Right lobe of liver (tissue), 6 donors: ENCODE measurements around the gene TERT. TPM values are rescaled to one million over a fixed set of nuclear protein-coding genes. Genes with fewer than 3 reads are reported as not detected.

ENCODE experiments used
- ATAC-seq, 4 donors: fragments of 200-7000 bp; cut with Tn5 transposase; one replicate each; pipeline ENCODE4 v1.9.1; 2020; ENCODE audit warnings: mild to moderate bottlenecking in 4 of 4, moderate library complexity in 4 of 4
- DNase-seq, 3 donors: peaks; one replicate each; pipeline ENCODE4 v3.0.0-alpha.2; 2020
- H3K27ac ChIP-seq, 3 donors: fragments of 200-600 bp; one replicate each; pipeline ENCODE4 v1.8.0; 2022
- H3K27me3 ChIP-seq, 2 donors: fragments of 200-600 bp; one replicate each; pipeline ENCODE4 v1.8.0; 2022
- H3K36me3 ChIP-seq, 4 donors: fragments of 200-600 bp; sonication (generic) in 1 of 4; one replicate each; pipeline versions ENCODE4 v1.5.1 to v1.8.0; 2017 to 2022; ENCODE audit warnings: control low read depth in 1 of 4
- H3K4me1 ChIP-seq, 4 donors: fragments of 200-600 bp; sonication (generic) in 1 of 4; one replicate each; pipeline versions ENCODE4 v1.5.1 to v1.8.0; 2017 to 2022; ENCODE audit warnings: control low read depth in 1 of 4
- H3K4me3 ChIP-seq, 3 donors: fragments of 200-600 bp; one replicate each; pipeline ENCODE4 v1.8.0; 2022
- H3K9me3 ChIP-seq, 4 donors: fragments of 200-600 bp; sonication (generic) in 1 of 4; one replicate each; pipeline versions ENCODE4 v1.5.1 to v1.8.0; 2017 to 2022; ENCODE audit warnings: control low read depth in 1 of 4
- POLR2A ChIP-seq: fragments of 450-650 bp; IDR thresholded peaks from one replicate; pipeline ENCODE4 v1.6.1; 2017; ENCODE audit warnings: antibody characterized with exemption, mild to moderate bottlenecking
- WGBS: methylation state at CpG from one replicate; pipeline ENCODE4 v1.1.6; 2018; ENCODE audit warnings: low coverage, low lambda C conversion rate; ENCODE audit not compliant: insufficient coverage; ENCODE audit errors: missing lambda C conversion rate; 5-methylcytosine and 5-hydroxymethylcytosine counted together
- intact Hi-C, 2 donors: fragments of 100-400 bp; cut with DNase I; formaldehyde crosslinking; loops; one replicate each; pipeline versions ENCODE4 v1.11.2 to v1.14.1; 2022
- total RNA-seq, 6 experiments: library from RNA; depleted of rRNA in 2 of 6; stranded (reverse); fragments of >200 nt in 2 of 6; fragmentation: NEBNext Ultra II Directional in 3 of 6; extraction: Animal tissue kit (Norgen Biotek cat#: 25700) in 3 of 6; gene quantifications; one replicate each; pipeline versions ENCODE4 v1.1.0 to v1.2.4, GENCODE V29; 2016 to 2023
- TF ChIP-seq, protein P1 (sequence below), 4 donors: fragments of 200-600 bp in 3 of 4; fragments of 450-650 bp in 1 of 4; IDR thresholded peaks; one replicate each; pipeline versions ENCODE4 v1.5.1 to v1.8.0; 2016 to 2022; ENCODE audit warnings: antibody characterized with exemption in 4 of 4, mild to moderate bottlenecking in 2 of 4
- donor health status: DM: no; HTN: yes; CAD: no.
- donor health status: DM: no; HTN: no; CAD: no.
- donor health status: DM: no; HTN: no; CAD: no.
- donor health status: DM: no; HTN: yes; CAD: no.
- donor health status: DM: no; HTN: yes; CAD: no.

TERT gene
- total RNA-seq, 6 experiments from 2014 or later: not detected

DNA sequence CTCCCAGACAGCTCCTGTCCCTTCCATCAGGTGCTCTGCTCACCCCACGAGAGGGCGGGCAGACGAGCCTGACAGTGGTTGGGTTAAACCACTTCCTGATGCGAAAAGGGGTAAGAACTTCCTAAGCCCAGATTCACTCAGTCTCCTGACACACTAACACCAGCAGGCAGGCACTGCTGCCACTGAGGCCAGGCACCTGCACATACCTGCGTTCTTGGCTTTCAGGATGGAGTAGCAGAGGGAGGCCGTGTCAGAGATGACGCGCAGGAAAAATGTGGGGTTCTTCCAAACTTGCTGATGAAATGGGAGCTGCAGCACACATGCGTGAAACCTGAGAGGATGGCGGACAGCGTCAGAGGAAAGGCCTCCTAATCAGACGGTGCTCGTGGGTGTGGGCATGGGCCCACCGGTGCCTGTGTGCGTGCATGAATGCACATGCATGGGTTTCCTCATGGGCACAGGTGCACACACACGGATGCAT is 39.7 kb downstream of the TERT start:
- Histone ChIP-seq H3K4me1 (no peaks in the 10 kb centered on the region), H3K27ac (no peak overlapping the region), H3K27me3 (no peaks in the 10 kb centered on the region), H3K36me3 (no peaks in the 10 kb centered on the region), H3K9me3 (no peaks in the 10 kb centered on the region), H3K4me3 (no peak overlapping the region)
- intact Hi-C loops: no loop called here
- WGBS: 38% methylated on average over 3 of the region's 16 CpGs
- no peak for TF ChIP-seq POLR2A
- TF ChIP-seq, protein P1, sequence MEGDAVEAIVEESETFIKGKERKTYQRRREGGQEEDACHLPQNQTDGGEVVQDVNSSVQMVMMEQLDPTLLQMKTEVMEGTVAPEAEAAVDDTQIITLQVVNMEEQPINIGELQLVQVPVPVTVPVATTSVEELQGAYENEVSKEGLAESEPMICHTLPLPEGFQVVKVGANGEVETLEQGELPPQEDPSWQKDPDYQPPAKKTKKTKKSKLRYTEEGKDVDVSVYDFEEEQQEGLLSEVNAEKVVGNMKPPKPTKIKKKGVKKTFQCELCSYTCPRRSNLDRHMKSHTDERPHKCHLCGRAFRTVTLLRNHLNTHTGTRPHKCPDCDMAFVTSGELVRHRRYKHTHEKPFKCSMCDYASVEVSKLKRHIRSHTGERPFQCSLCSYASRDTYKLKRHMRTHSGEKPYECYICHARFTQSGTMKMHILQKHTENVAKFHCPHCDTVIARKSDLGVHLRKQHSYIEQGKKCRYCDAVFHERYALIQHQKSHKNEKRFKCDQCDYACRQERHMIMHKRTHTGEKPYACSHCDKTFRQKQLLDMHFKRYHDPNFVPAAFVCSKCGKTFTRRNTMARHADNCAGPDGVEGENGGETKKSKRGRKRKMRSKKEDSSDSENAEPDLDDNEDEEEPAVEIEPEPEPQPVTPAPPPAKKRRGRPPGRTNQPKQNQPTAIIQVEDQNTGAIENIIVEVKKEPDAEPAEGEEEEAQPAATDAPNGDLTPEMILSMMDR (IDR thresholded peaks at IDR 0.05): no peak
- DNase-seq (no peak), ATAC-seq (no peak)

DNA sequence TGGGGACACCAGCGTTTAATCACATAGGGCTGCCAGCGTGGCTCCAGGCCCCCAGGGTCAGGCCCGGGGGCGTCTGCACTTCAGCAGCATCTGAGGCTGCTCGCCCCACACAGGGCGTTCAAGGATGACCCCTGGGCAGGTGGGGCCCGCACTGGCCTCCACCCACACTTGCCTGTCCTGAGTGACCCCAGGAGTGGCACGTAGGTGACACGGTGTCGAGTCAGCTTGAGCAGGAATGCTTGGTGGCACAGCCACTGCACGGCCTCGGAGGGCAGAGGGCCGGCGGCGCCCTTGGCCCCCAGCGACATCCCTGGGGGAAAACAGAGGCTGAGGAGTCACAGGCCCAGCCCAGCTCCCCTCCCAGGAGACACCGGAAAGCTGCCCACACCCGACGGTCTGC is 40.7 kb downstream of the TERT start:
- ATAC-seq (no peak), DNase-seq (no peak)
- intact Hi-C loops: no loop called here
- Histone ChIP-seq H3K27me3 (no peaks in the 10 kb centered on the region), H3K27ac (no peak overlapping the region), H3K36me3 (no peaks in the 10 kb centered on the region), H3K9me3 (no peaks in the 10 kb centered on the region), H3K4me3 (no peak overlapping the region), H3K4me1 (no peaks in the 10 kb centered on the region)
- TF ChIP-seq, protein P1 (IDR thresholded peaks at IDR 0.05): no peak
- no peak for TF ChIP-seq POLR2A
- WGBS: no CpG with 5 or more reads among the region's 19 CpGs

DNA sequence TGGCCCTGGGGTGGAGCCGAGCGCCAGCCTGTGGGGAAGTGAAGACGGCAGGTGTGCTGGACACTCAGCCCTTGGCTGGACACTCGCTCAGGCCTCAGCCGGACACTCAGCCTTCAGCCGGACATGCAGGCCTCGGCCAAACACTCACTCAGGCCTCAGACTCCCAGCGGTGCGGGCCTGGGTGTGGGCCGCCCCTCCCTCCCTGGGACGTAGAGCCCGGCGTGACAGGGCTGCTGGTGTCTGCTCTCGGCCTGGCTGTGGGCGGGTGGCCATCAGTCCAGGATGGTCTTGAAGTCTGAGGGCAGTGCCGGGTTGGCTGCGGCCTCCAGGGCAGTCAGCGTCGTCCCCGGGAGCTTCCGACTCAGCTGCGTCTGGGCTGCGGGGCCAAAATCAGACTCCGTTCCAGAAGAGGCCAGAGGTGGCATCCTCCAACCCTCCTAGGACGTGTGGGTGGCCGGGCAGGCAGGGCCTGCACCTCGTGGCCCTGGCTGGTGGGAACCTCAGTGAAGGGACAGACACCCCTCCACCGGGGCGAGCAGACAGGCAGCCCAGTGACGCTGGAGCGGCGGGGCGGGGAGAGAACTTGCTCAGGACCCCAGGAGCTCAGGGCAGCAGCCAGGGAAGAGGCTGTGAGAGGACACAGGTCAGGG is 41.3 kb downstream of the TERT start:
- DNase-seq (no peak), ATAC-seq (peak in 1 of 4 donors; percentile 3)
- H3K9me3 ChIP-seq: no peaks in the 10 kb centered on the region
- no peak overlapping the region for H3K27ac ChIP-seq
- TF ChIP-seq, protein P1 (IDR thresholded peaks at IDR 0.05): no peak
- TF ChIP-seq POLR2A: no peak
- no peaks in the 10 kb centered on the region for H3K27me3 ChIP-seq
- WGBS: no CpG with 5 or more reads among the region's 33 CpGs
- H3K36me3 ChIP-seq: no peaks in the 10 kb centered on the region
- H3K4me3 ChIP-seq: no peak overlapping the region
- H3K4me1 ChIP-seq: no peaks in the 10 kb centered on the region
- intact Hi-C loops: no loop called here

DNA sequence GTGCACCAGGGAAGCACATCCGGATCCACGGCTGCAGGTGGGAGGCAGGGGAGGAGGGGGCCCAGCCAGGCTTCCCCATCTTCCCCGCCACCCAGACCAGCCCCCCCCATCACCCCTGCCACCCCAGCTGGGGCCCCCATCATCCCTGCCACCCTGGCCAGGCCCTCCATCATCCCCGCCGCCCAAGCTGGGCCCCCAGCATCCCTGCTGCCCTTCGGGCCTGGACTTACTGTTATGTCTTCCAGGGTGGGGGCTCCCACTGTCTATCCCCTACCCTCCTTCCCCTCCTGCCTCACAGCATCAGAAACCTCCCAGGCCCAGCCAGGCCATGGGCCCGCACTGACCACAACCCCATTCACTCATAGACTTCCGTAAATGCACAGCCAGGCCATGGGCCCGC is 42.2 kb downstream of the TERT start:
- no peaks in the 10 kb centered on the region for H3K27me3 ChIP-seq
- TF ChIP-seq, protein P1 (IDR thresholded peaks at IDR 0.05): no peak
- TF ChIP-seq POLR2A: no peak
- intact Hi-C loops: no loop called here
- no peaks in the 10 kb centered on the region for H3K4me1 ChIP-seq
- no peaks in the 10 kb centered on the region for H3K36me3 ChIP-seq
- DNase-seq (no peak), ATAC-seq (no peak)
- H3K27ac ChIP-seq: no peak overlapping the region
- H3K9me3 ChIP-seq: no peaks in the 10 kb centered on the region
- WGBS: 92% methylated on average over 2 of the region's 9 CpGs
- no peak overlapping the region for H3K4me3 ChIP-seq
